HEK293 (cell line): ENCODE results near the gene ITGA2.
A peak's percentile ranks its signal among the peaks of the same experiment; 100 is the strongest.

Source experiments
- CTCF ChIA-PET: fragments of 350-600 bp; formaldehyde crosslinking; extraction: SDS; loops from one replicate; lab custom pipeline; 2021; ENCODE audit warnings: antibody characterized with exemption; lab: Yijun Ruan, JAX
- POLR2A ChIA-PET: fragments of 300-600 bp; formaldehyde crosslinking; extraction: SDS; loops from one replicate; lab custom pipeline; 2020; ENCODE audit warnings: antibody characterized with exemption, inconsistent platforms; lab: Yijun Ruan, JAX
- H3K27ac ChIP-seq: fragments of 200-500 bp; sonication (Bioruptor generic); 2 replicates; pipeline ENCODE4 v1.5.1; 2014; ENCODE audit warnings: low read depth, low read length, control low read depth, inconsistent platforms; ENCODE audit errors: extremely low read depth
- H3K36me3 ChIP-seq, 2 experiments: fragments of 200-500 bp in 1 of 2; sonication (Bioruptor generic) in 1 of 2; 1 replicate in 1 of 2; 2 replicates in 1 of 2; pipeline ENCODE4 v1.5.1; 2014 to 2017; ENCODE audit warnings: inconsistent platforms in 2 of 2, low read length in 2 of 2; ENCODE audit not compliant: control insufficient read depth in 2 of 2, insufficient read depth in 1 of 2
- H3K4me1 ChIP-seq: fragments of 200-500 bp; sonication (Bioruptor generic); 2 replicates; pipeline ENCODE4 v1.5.1; 2014; ENCODE audit warnings: mild to moderate bottlenecking, low read length, inconsistent platforms; ENCODE audit not compliant: control insufficient read depth, insufficient read depth
- H3K4me3 ChIP-seq: 2 replicates; pipeline ENCODE4 v1.5.1; 2011; ENCODE audit warnings: low read depth, mild to moderate bottlenecking, control low read depth, low read length, moderate library complexity
- H3K9me3 ChIP-seq: fragments of 200-500 bp; sonication (Bioruptor generic); 2 replicates; pipeline ENCODE4 v1.5.1; 2014; ENCODE audit warnings: low read depth, low read length, inconsistent platforms; ENCODE audit not compliant: control insufficient read depth, insufficient read depth
- SCRT1 ChIP-seq: fragments of 450-650 bp; formaldehyde crosslinking; IDR thresholded peaks from 2 replicates; pipeline ENCODE4 v1.5.1; 2016; ENCODE audit warnings: missing biosample characterization, missing genetic modification characterization, borderline replicate concordance
- SCRT2 ChIP-seq: fragments of 450-650 bp; formaldehyde crosslinking; IDR thresholded peaks from 2 replicates; pipeline ENCODE4 v1.5.1; 2016; ENCODE audit warnings: missing biosample characterization, missing genetic modification characterization
- ZBTB20 ChIP-seq: fragments of 450-650 bp; formaldehyde crosslinking; IDR thresholded peaks from 2 replicates; pipeline ENCODE4 v1.5.1; 2016; ENCODE audit warnings: missing biosample characterization, missing genetic modification characterization
- ZNF140 ChIP-seq: fragments of 450-650 bp; formaldehyde crosslinking; IDR thresholded peaks from 2 replicates; pipeline ENCODE4 v1.5.1; 2016; ENCODE audit warnings: missing biosample characterization, missing genetic modification characterization
- ZNF202 ChIP-seq: fragments of 450-650 bp; formaldehyde crosslinking; IDR thresholded peaks from 2 replicates; pipeline ENCODE4 v1.5.1; 2016; ENCODE audit warnings: missing biosample characterization, missing genetic modification characterization, borderline replicate concordance
- ZNF24 ChIP-seq: fragments of 450-650 bp; formaldehyde crosslinking; IDR thresholded peaks from 2 replicates; pipeline ENCODE4 v1.5.1; 2016; ENCODE audit warnings: missing biosample characterization, missing genetic modification characterization
- ZNF423 ChIP-seq: fragments of 450-650 bp; formaldehyde crosslinking; IDR thresholded peaks from 2 replicates; pipeline ENCODE4 v1.5.1; 2016; ENCODE audit warnings: missing biosample characterization, missing genetic modification characterization
- ZNF544 ChIP-seq: fragments of 450-650 bp; formaldehyde crosslinking; IDR thresholded peaks from 2 replicates; pipeline ENCODE4 v1.5.0; 2017; ENCODE audit warnings: missing biosample characterization, missing genetic modification characterization
- ZNF660 ChIP-seq: fragments of 450-650 bp; IDR thresholded peaks from 2 replicates; pipeline ENCODE4 v1.5.1; 2018; ENCODE audit warnings: missing biosample characterization, mild to moderate bottlenecking, missing genetic modification characterization
- ZNF76 ChIP-seq: fragments of 450-650 bp; formaldehyde crosslinking; IDR thresholded peaks from 2 replicates; pipeline ENCODE4; 2016; ENCODE audit warnings: low read depth, missing biosample characterization, missing genetic modification characterization, borderline replicate concordance
- ZNF785 ChIP-seq: fragments of 450-650 bp; formaldehyde crosslinking; IDR thresholded peaks from 2 replicates; pipeline ENCODE4 v1.5.1; 2016; ENCODE audit warnings: missing biosample characterization, missing genetic modification characterization
- TF ChIP-seq, protein P1 (sequence below): fragments of 450-650 bp; formaldehyde crosslinking; IDR thresholded peaks from 2 replicates; pipeline ENCODE4 v1.5.0; 2017; ENCODE audit warnings: missing biosample characterization, missing genetic modification characterization, borderline replicate concordance
- TF ChIP-seq, protein P2 (sequence below): fragments of 450-650 bp; formaldehyde crosslinking; IDR thresholded peaks from 2 replicates; pipeline ENCODE4 v1.5.1; 2016; ENCODE audit warnings: missing biosample characterization, missing genetic modification characterization
- TF ChIP-seq, protein P3 (sequence below): fragments of 450-650 bp; formaldehyde crosslinking; IDR thresholded peaks from 2 replicates; pipeline ENCODE4 v1.5.1; 2016; ENCODE audit warnings: missing biosample characterization, missing genetic modification characterization
- TF ChIP-seq, protein P4 (sequence below): fragments of 450-650 bp; formaldehyde crosslinking; IDR thresholded peaks from 2 replicates; pipeline ENCODE4 v1.5.1; 2016; ENCODE audit warnings: missing biosample characterization, missing genetic modification characterization, low read depth
- TF ChIP-seq, protein P5 (sequence below): fragments of 450-650 bp; IDR thresholded peaks from 2 replicates; pipeline ENCODE4 v1.5.1; 2018; ENCODE audit warnings: missing biosample characterization, mild to moderate bottlenecking, missing genetic modification characterization
- TF ChIP-seq, protein P6 (sequence below): fragments of 450-650 bp; formaldehyde crosslinking; IDR thresholded peaks from 2 replicates; pipeline ENCODE4 v1.5.1; 2016; ENCODE audit warnings: missing biosample characterization, missing genetic modification characterization

Gene ITGA2

DNA sequence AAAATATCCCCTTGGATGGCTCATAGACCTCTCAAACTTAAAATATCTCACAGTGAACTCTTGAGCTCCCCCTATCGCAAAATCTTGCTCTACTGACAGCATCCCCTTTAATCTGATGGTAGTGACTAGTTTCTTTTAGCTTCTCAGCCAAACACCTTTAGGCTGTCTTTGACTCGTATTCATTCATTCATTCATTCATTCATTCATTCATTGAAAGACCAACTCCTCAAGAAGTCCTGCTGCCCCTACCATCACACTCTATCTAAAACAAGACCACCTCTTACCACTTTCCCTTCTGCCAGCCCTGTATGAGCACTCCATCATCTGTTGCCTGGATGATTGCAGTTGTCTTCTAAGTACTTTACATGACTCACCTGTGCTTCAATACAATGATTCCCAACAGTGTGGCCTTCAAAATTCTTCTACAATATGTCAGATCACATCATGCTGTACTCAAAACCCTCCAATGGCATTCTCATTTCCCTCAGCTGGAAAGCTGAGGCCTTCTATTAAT lies 46.8 kb downstream of the ITGA2 start:
- Histone ChIP-seq H3K4me3 (no peak overlapping the region), H3K27ac (no peak overlapping the region), H3K36me3 (no peaks in the 10 kb centered on the region), H3K9me3 (no peaks in the 10 kb centered on the region), H3K4me1 (peaks cover 34% of the 10 kb centered on the region)
- CTCF ChIA-PET: interaction anchor here (0.6 to 3.5 kb wide), 19 partner anchors 9 to 1344 kb away, joined by 3 to 22 read pairs (median 4); no protein-coding TSS in a partner anchor
- POLR2A ChIA-PET: no interaction called here
- no peak for TF ChIP-seq ZNF423 (tag by site-specific recombination)
- no peak for TF ChIP-seq ZBTB20 (tag by site-specific recombination)
- TF ChIP-seq, protein P1, sequence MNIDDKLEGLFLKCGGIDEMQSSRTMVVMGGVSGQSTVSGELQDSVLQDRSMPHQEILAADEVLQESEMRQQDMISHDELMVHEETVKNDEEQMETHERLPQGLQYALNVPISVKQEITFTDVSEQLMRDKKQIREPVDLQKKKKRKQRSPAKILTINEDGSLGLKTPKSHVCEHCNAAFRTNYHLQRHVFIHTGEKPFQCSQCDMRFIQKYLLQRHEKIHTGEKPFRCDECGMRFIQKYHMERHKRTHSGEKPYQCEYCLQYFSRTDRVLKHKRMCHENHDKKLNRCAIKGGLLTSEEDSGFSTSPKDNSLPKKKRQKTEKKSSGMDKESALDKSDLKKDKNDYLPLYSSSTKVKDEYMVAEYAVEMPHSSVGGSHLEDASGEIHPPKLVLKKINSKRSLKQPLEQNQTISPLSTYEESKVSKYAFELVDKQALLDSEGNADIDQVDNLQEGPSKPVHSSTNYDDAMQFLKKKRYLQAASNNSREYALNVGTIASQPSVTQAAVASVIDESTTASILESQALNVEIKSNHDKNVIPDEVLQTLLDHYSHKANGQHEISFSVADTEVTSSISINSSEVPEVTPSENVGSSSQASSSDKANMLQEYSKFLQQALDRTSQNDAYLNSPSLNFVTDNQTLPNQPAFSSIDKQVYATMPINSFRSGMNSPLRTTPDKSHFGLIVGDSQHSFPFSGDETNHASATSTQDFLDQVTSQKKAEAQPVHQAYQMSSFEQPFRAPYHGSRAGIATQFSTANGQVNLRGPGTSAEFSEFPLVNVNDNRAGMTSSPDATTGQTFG (tag by site-specific recombination): no peak
- peak; percentile 88 for TF ChIP-seq ZNF24 (tag by site-specific recombination)
- TF ChIP-seq, protein P2, sequence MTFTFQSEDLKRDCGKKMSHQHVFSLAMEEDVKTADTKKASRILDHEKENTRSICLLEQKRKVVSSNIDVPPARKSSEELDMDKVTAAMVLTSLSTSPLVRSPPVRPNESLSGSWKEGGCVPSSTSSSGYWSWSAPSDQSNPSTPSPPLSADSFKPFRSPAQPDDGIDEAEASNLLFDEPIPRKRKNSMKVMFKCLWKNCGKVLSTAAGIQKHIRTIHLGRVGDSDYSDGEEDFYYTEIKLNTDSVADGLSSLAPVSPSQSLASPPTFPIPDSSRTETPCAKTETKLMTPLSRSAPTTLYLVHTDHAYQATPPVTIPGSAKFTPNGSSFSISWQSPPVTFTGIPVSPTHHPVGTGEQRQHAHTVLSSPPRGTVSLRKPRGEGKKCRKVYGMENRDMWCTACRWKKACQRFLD (tag by site-specific recombination): no peak
- TF ChIP-seq SCRT2 (tag by site-specific recombination): 0 out of 2 replicates have a peak, but pooled peaks have one; percentile 16
- no peak for TF ChIP-seq ZNF660 (tag by site-specific recombination)
- TF ChIP-seq ZNF544 (tag by site-specific recombination): no peak
- TF ChIP-seq, protein P3, sequence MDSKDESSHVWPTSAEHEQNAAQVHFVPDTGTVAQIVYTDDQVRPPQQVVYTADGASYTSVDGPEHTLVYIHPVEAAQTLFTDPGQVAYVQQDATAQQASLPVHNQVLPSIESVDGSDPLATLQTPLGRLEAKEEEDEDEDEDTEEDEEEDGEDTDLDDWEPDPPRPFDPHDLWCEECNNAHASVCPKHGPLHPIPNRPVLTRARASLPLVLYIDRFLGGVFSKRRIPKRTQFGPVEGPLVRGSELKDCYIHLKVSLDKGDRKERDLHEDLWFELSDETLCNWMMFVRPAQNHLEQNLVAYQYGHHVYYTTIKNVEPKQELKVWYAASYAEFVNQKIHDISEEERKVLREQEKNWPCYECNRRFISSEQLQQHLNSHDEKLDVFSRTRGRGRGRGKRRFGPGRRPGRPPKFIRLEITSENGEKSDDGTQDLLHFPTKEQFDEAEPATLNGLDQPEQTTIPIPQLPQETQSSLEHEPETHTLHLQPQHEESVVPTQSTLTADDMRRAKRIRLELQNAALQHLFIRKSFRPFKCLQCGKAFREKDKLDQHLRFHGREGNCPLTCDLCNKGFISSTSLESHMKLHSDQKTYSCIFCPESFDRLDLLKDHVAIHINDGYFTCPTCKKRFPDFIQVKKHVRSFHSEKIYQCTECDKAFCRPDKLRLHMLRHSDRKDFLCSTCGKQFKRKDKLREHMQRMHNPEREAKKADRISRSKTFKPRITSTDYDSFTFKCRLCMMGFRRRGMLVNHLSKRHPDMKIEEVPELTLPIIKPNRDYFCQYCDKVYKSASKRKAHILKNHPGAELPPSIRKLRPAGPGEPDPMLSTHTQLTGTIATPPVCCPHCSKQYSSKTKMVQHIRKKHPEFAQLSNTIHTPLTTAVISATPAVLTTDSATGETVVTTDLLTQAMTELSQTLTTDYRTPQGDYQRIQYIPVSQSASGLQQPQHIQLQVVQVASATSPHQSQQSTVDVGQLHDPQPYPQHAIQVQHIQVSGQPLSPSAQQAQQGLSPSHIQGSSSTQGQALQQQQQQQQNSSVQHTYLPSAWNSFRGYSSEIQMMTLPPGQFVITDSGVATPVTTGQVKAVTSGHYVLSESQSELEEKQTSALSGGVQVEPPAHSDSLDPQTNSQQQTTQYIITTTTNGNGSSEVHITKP (tag by site-specific recombination): peak; percentile 53; the same call in 1 of the 2 replicates
- TF ChIP-seq ZNF785 (tag by site-specific recombination): no peak
- TF ChIP-seq ZNF202: no peak
- TF ChIP-seq, protein P4, sequence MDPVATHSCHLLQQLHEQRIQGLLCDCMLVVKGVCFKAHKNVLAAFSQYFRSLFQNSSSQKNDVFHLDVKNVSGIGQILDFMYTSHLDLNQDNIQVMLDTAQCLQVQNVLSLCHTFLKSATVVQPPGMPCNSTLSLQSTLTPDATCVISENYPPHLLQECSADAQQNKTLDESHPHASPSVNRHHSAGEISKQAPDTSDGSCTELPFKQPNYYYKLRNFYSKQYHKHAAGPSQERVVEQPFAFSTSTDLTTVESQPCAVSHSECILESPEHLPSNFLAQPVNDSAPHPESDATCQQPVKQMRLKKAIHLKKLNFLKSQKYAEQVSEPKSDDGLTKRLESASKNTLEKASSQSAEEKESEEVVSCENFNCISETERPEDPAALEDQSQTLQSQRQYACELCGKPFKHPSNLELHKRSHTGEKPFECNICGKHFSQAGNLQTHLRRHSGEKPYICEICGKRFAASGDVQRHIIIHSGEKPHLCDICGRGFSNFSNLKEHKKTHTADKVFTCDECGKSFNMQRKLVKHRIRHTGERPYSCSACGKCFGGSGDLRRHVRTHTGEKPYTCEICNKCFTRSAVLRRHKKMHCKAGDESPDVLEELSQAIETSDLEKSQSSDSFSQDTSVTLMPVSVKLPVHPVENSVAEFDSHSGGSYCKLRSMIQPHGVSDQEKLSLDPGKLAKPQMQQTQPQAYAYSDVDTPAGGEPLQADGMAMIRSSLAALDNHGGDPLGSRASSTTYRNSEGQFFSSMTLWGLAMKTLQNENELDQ (tag by site-specific recombination): no peak

DNA sequence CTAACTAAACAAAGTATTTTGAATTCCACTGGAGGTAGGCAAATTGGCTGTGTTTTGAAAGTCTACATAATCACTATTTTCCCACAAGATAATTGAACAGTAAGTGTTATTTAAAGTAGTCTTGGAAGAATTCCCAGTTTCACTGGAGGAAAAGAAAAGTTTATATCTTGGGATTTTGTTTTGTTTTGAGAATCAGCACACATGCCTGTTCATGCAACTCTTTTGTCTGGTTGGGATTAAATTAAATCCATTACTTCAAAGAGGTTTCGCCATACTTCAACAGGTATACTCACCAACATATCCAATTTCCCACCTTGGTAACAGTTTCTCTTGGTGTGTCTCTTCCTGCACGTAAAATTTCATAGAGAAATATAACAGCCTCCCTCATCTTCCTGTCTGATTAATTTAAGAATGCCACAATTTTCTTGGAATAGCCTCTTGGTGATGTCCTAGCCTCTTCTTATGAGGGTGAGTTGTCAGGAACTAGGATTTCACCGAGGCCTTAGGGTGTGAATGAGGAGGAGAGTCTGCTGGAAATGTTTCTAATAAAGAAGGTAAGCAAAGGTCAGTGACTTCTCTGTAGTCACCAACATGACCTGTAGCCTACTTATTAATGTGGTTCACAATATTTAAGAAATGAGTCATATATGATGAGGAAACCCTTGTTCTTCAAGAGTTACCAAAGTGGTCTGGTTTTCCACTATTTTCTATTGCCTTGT lies 48.1 kb downstream of the ITGA2 start:
- Histone ChIP-seq H3K36me3 (no peaks in the 10 kb centered on the region), H3K9me3 (no peaks in the 10 kb centered on the region), H3K4me1 (peaks cover 25% of the 10 kb centered on the region), H3K4me3 (no peak overlapping the region), H3K27ac (peak overlapping the region; percentile 41; the same call in 1 of the 2 replicates)
- ChIA-PET POLR2A (no interaction called here), CTCF (interaction anchor here (0.9 kb wide), 1 partner anchor 8 kb away, joined by 4 read pairs; no protein-coding TSS in a partner anchor)
- no peak for TF ChIP-seq ZNF76 (tag by site-specific recombination)
- peak; percentile 78 for TF ChIP-seq SCRT1
- TF ChIP-seq SCRT2 (tag by site-specific recombination): peak; percentile 90
- TF ChIP-seq, protein P5, sequence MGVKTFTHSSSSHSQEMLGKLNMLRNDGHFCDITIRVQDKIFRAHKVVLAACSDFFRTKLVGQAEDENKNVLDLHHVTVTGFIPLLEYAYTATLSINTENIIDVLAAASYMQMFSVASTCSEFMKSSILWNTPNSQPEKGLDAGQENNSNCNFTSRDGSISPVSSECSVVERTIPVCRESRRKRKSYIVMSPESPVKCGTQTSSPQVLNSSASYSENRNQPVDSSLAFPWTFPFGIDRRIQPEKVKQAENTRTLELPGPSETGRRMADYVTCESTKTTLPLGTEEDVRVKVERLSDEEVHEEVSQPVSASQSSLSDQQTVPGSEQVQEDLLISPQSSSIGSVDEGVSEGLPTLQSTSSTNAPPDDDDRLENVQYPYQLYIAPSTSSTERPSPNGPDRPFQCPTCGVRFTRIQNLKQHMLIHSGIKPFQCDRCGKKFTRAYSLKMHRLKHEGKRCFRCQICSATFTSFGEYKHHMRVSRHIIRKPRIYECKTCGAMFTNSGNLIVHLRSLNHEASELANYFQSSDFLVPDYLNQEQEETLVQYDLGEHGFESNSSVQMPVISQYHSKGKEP (tag by site-specific recombination): peak; percentile 74; the same call in 1 of the 2 replicates
- TF ChIP-seq ZNF140: no peak
- TF ChIP-seq, protein P6, sequence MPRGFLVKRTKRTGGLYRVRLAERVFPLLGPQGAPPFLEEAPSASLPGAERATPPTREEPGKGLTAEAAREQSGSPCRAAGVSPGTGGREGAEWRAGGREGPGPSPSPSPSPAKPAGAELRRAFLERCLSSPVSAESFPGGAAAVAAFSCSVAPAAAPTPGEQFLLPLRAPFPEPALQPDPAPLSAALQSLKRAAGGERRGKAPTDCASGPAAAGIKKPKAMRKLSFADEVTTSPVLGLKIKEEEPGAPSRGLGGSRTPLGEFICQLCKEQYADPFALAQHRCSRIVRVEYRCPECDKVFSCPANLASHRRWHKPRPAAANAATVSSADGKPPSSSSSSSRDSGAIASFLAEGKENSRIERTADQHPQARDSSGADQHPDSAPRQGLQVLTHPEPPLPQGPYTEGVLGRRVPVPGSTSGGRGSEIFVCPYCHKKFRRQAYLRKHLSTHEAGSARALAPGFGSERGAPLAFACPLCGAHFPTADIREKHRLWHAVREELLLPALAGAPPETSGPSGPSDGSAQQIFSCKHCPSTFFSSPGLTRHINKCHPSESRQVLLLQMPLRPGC: peak; percentile 41; the same call in 1 of the 2 replicates
